ENCODE measurements around the gene PEX5. TPM values are rescaled to one million over a fixed set of nuclear protein-coding genes. Genes with fewer than 3 reads are reported as not detected.

Gene PEX5
- total and polyA plus RNA-seq, 7 experiments from 2014 or later: 17.3 to 36.7 (median 24.4) TPM

DNA sequence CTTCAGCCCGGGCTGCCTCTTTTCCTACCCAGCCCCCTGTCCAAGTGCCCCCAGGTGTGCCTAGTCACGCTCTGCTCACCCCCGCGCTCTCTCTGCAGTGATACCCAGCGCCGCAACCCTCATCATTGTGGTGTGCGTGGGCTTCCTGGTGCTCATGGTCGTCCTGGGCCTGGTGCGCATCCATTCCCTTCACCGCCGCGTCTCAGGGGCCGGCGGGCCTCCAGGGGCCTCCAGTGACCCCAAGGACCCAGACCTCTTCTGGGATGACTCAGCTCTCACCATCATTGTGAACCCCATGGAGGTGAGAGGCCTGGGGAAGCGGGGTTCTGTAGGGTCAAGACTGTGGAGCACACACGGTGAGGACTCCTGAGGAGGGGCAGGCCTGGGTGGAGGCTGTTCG lies 32.1 kb upstream of the PEX5 start:
- H3K9me3 ChIP-seq (ENCODE audit: control insufficient read depth in 2 of 3, low read length in 3 of 3): no peaks in the 10 kb centered on the region
- Mint-ChIP-seq H3K9me3 (peaks cover 0 to 2% (median 0%) of the 10 kb centered on the region in 11 donors), H3K4me1 (peaks cover 0 to 7% (median under 1%) of the 10 kb centered on the region in 7 donors), H3K27me3 (peaks cover 0 to under 1% (median 0%) of the 10 kb centered on the region in 5 donors), H3K36me3 (peaks cover 0 to 19% (median 6%) of the 10 kb centered on the region in 5 donors), H3K4me3 (no peak overlapping the region), H3K27ac (peak overlapping the region in 1 of 9 donors; percentile 66)
- no peaks in the 10 kb centered on the region for H3K27me3 ChIP-seq (ENCODE audit: control insufficient read depth in 2 of 2, insufficient read depth in 2 of 2, low read length in 2 of 2)
- peaks cover 0 to under 1% of the 10 kb centered on the region in 2 donors for H3K4me1 ChIP-seq (ENCODE audit: control insufficient read depth in 2 of 2, insufficient read depth in 2 of 2, low read length in 2 of 2)
- H3K27ac ChIP-seq (ENCODE audit: low read depth, low read length): no peak overlapping the region
- intact Hi-C loops (cut with micrococcal nuclease): no loop called here
- DNase-seq (no peak), ATAC-seq (no peak)
- H3K36me3 ChIP-seq (ENCODE audit: control insufficient read depth in 2 of 3, insufficient read depth in 3 of 3, low read length in 3 of 3): peaks cover 0 to 28% (median 0%) of the 10 kb centered on the region in 3 experiments
- ChIA-PET CTCF (no interaction called here), POLR2A (no interaction called here)
- H3K4me3 ChIP-seq (ENCODE audit: low read length): no peak overlapping the region

DNA sequence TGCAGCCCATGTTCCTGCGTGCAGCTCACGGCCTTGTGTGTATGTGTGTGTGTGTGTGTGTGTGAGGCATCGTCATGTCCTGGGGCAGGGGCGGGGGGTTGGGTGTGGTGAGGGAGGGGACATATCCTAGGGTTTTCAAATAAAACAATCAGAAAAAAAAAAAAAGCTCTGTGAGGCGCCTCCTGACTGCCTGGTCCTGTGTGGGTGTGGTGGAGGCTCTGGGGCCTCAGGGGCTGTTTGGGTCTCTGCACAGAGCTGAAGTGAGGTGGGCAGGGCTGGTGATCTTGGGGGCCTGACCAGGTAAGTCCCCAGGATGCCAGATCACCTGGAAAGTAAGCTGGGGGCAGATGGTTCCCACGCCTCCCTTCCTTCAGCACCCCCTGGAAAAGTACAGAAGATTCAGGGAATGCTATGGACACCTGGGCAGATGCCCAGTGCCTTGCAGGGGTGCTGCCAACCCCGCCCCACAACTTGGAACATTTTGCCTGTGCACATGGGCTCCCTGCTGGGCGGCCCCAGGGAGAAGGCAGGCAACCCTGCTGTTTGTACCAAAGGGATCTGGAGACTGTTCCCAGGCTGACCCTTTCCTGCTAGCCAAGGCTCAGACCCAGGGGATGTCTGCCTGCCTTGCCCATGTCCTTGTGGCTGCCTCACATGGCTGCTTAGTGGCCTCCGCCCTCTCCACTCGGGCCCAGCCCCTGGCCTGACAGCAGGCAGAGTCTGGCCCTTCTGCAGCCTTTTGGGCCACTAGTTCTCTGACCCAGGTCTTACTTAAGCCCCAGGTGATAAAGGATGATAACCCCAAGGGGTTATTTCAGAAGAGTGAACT lies 30.5 kb upstream of the PEX5 start:
- Histone ChIP-seq H3K9me3 (ENCODE audit: control insufficient read depth in 2 of 3, low read length in 3 of 3) (no peaks in the 10 kb centered on the region), H3K4me1 (ENCODE audit: control insufficient read depth in 2 of 2, insufficient read depth in 2 of 2, low read length in 2 of 2) (peaks cover 0 to 2% of the 10 kb centered on the region in 2 donors), H3K4me3 (ENCODE audit: low read length) (no peak overlapping the region), H3K36me3 (ENCODE audit: control insufficient read depth in 2 of 3, insufficient read depth in 3 of 3, low read length in 3 of 3) (peaks cover 0 to 24% (median 0%) of the 10 kb centered on the region in 3 experiments), H3K27ac (ENCODE audit: low read depth, low read length) (no peak overlapping the region), H3K27me3 (ENCODE audit: control insufficient read depth in 2 of 2, insufficient read depth in 2 of 2, low read length in 2 of 2) (no peaks in the 10 kb centered on the region)
- ATAC-seq (no peak), DNase-seq (no peak)
- Mint-ChIP-seq H3K27me3 (peaks cover 0 to 13% (median 6%) of the 10 kb centered on the region in 5 donors), H3K9me3 (peaks cover 0 to 2% (median 0%) of the 10 kb centered on the region in 11 donors), H3K36me3 (peaks cover 0 to 17% (median 6%) of the 10 kb centered on the region in 5 donors), H3K27ac (no peak overlapping the region), H3K4me3 (no peak overlapping the region), H3K4me1 (peaks cover 5 to 15% (median 12%) of the 10 kb centered on the region in 7 donors)
- CTCF ChIA-PET: no interaction called here
- intact Hi-C loops (cut with micrococcal nuclease): no loop called here
- POLR2A ChIA-PET: no interaction called here

DNA sequence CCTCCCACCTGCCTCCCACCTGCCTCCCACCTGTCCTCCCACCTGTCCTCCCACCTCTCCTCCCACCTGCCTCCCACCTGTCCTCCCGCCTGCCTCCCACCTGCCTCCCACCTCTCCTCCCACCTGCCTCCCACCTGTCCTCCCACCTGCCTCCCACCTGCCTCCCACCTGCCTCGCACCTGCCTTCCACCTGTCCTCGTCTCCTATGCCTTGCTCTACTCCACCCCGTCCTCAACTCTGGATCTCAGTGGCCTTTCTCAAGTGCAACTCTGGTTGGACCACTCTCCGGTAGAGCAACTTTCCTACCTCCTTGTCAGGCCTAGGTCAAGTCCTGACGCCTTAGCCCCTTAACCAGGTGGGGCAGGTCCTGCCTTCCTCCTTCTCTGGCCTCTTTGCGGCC lies 29.3 kb upstream of the PEX5 start:
- H3K27ac Mint-ChIP-seq: peak overlapping the region in 1 of 9 donors; percentile 17
- DNase-seq (no peak), ATAC-seq (no peak)
- peaks cover 0 to 19% (median 6%) of the 10 kb centered on the region in 5 donors for H3K27me3 Mint-ChIP-seq
- H3K4me3 Mint-ChIP-seq: no peak overlapping the region
- H3K9me3 Mint-ChIP-seq: peaks cover 0 to 2% (median 0%) of the 10 kb centered on the region in 11 donors
- ChIA-PET POLR2A (no interaction called here), CTCF (interaction anchor here (0.6 kb wide), 1 partner anchor 16 kb away, joined by 4 read pairs; no protein-coding TSS in a partner anchor)
- no peaks in the 10 kb centered on the region for H3K27me3 ChIP-seq (ENCODE audit: control insufficient read depth in 2 of 2, insufficient read depth in 2 of 2, low read length in 2 of 2)
- H3K4me3 ChIP-seq (ENCODE audit: low read length): no peak overlapping the region
- peaks cover 5 to 15% (median 12%) of the 10 kb centered on the region in 7 donors for H3K4me1 Mint-ChIP-seq
- peaks cover 0 to 24% (median 0%) of the 10 kb centered on the region in 3 experiments for H3K36me3 ChIP-seq (ENCODE audit: control insufficient read depth in 2 of 3, insufficient read depth in 3 of 3, low read length in 3 of 3)
- H3K9me3 ChIP-seq (ENCODE audit: control insufficient read depth in 2 of 3, low read length in 3 of 3): no peaks in the 10 kb centered on the region
- intact Hi-C loops (cut with micrococcal nuclease): no loop called here
- H3K27ac ChIP-seq (ENCODE audit: low read depth, low read length): no peak overlapping the region
- H3K4me1 ChIP-seq (ENCODE audit: control insufficient read depth in 2 of 2, insufficient read depth in 2 of 2, low read length in 2 of 2): peaks cover 0 to 2% of the 10 kb centered on the region in 2 donors
- peaks cover 0 to 9% (median 3%) of the 10 kb centered on the region in 5 donors for H3K36me3 Mint-ChIP-seq

DNA sequence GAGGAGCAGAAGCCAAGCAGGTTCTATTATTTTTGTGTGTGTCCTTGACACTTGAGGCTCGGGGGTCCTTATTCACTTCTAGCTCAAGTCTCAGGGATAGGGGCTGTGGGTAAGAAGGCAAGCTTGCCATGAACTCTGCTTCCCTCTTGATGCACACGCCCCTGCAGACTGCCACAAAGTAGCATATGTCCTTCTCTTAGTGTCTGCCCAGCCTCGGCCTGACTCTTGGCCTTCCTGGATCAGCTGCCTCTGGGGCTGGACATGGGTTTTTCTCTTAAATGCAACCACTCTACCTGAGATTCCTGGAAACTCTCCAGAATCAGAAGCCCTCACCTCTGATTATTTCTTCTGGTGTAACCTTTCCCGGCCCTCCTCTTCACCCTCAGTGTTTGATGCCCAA lies 28.2 kb upstream of the PEX5 start:
- Mint-ChIP-seq H3K4me3 (no peak overlapping the region), H3K27me3 (peaks cover 0 to 24% (median 6%) of the 10 kb centered on the region in 5 donors), H3K9me3 (peaks cover 0 to 4% (median 0%) of the 10 kb centered on the region in 11 donors), H3K27ac (no peak overlapping the region), H3K4me1 (peaks cover 5 to 15% (median 12%) of the 10 kb centered on the region in 7 donors), H3K36me3 (peaks cover 0 to 3% (median 0%) of the 10 kb centered on the region in 5 donors)
- CTCF ChIA-PET: no interaction called here
- Histone ChIP-seq H3K9me3 (ENCODE audit: control insufficient read depth in 2 of 3, low read length in 3 of 3) (no peaks in the 10 kb centered on the region), H3K27me3 (ENCODE audit: control insufficient read depth in 2 of 2, insufficient read depth in 2 of 2, low read length in 2 of 2) (no peaks in the 10 kb centered on the region), H3K27ac (ENCODE audit: low read depth, low read length) (no peak overlapping the region), H3K36me3 (ENCODE audit: control insufficient read depth in 2 of 3, insufficient read depth in 3 of 3, low read length in 3 of 3) (peaks cover 0 to 16% (median 0%) of the 10 kb centered on the region in 3 experiments), H3K4me3 (ENCODE audit: low read length) (no peak overlapping the region), H3K4me1 (ENCODE audit: control insufficient read depth in 2 of 2, insufficient read depth in 2 of 2, low read length in 2 of 2) (peaks cover 0 to 2% of the 10 kb centered on the region in 2 donors)
- DNase-seq (no peak), ATAC-seq (no peak)
- intact Hi-C loops (cut with micrococcal nuclease): no loop called here
- POLR2A ChIA-PET: no interaction called here

DNA sequence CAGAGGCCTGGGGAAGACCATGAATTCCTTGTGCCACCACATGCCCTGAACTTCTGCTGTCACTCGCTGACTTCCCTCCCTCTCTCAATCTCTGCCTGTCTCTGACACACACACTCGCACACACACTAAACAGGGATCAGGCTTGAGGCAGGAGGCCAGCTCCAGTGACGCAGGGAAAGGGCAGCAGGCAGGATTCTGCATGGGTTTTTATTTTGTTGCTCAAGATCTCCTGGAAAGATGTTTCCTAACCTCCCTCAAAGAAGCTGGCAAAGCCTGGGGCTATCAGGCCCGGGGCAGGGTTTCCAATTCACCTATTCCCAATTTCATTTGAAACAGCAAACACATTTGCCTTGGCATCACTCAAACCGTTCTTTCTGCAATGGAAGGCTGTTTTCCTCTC lies 27.7 kb upstream of the PEX5 start:
- H3K4me1 ChIP-seq (ENCODE audit: control insufficient read depth in 2 of 2, insufficient read depth in 2 of 2, low read length in 2 of 2): peaks cover 0 to 2% of the 10 kb centered on the region in 2 donors
- Mint-ChIP-seq H3K27me3 (peaks cover 0 to 26% (median 10%) of the 10 kb centered on the region in 5 donors), H3K4me3 (no peak overlapping the region), H3K4me1 (peaks cover 5 to 15% (median 12%) of the 10 kb centered on the region in 7 donors), H3K36me3 (no peaks in the 10 kb centered on the region), H3K9me3 (peaks cover 0 to 7% (median 0%) of the 10 kb centered on the region in 11 donors), H3K27ac (no peak overlapping the region)
- peaks cover 0 to 11% (median 0%) of the 10 kb centered on the region in 3 experiments for H3K36me3 ChIP-seq (ENCODE audit: control insufficient read depth in 2 of 3, insufficient read depth in 3 of 3, low read length in 3 of 3)
- DNase-seq (no peak), ATAC-seq (no peak)
- intact Hi-C loops (cut with micrococcal nuclease): loop anchor here in 1 of 2 donors (1.0 kb wide), 1 partner anchor 26 kb away; no protein-coding TSS in a partner anchor
- POLR2A ChIA-PET: no interaction called here
- no peaks in the 10 kb centered on the region for H3K27me3 ChIP-seq (ENCODE audit: control insufficient read depth in 2 of 2, insufficient read depth in 2 of 2, low read length in 2 of 2)
- CTCF ChIA-PET: no interaction called here
- H3K4me3 ChIP-seq (ENCODE audit: low read length): no peak overlapping the region
- no peaks in the 10 kb centered on the region for H3K9me3 ChIP-seq (ENCODE audit: control insufficient read depth in 2 of 3, low read length in 3 of 3)
- H3K27ac ChIP-seq (ENCODE audit: low read depth, low read length): no peak overlapping the region

DNA sequence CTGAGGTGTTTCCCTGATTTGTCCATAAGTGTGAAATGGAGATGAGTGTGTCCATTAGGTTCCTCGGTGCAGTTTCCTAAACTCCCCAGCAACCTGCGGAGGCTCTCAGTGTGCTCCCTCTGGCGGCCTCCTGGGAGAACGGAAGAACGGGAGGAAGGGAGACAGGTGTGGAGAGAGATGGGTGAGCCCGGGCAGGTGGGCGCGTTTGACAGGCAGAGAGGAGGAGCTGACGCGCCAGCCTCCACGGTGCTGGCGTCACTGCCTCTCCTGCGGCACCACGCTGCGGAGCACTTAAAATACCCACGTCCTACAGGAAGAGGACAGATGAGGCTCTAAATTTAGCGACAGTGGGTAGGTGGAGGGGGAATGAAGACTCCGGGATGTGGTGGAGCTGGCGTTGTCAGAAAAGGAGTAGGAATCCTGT lies 26.8 kb upstream of the PEX5 start:
- intact Hi-C loops (cut with micrococcal nuclease): loop anchor here in 1 of 2 donors (1.0 kb wide), 1 partner anchor 26 kb away; no protein-coding TSS in a partner anchor
- H3K27ac Mint-ChIP-seq: peak overlapping the region in 1 of 9 donors; percentile 47
- H3K4me3 Mint-ChIP-seq: peak overlapping the region; percentile 5 to 83 (median 72)
- CTCF ChIA-PET: interaction anchor here (0.5 to 1.9 kb wide), 5 partner anchors 10 to 1031 kb away, joined by 3 to 5 read pairs (median 3); no protein-coding TSS in a partner anchor
- peaks cover 0 to 3% (median 2%) of the 10 kb centered on the region in 5 donors for H3K36me3 Mint-ChIP-seq
- peak; percentile 62 for ATAC-seq
- Histone ChIP-seq H3K36me3 (ENCODE audit: control insufficient read depth in 2 of 3, insufficient read depth in 3 of 3, low read length in 3 of 3) (peaks cover 0 to 2% (median 0%) of the 10 kb centered on the region in 3 experiments), H3K9me3 (ENCODE audit: control insufficient read depth in 2 of 3, low read length in 3 of 3) (no peaks in the 10 kb centered on the region), H3K4me3 (ENCODE audit: low read length) (peak overlapping the region; percentile 39), H3K27me3 (ENCODE audit: control insufficient read depth in 2 of 2, insufficient read depth in 2 of 2, low read length in 2 of 2) (no peaks in the 10 kb centered on the region), H3K4me1 (ENCODE audit: control insufficient read depth in 2 of 2, insufficient read depth in 2 of 2, low read length in 2 of 2) (peaks cover 0 to 2% of the 10 kb centered on the region in 2 donors), H3K27ac (ENCODE audit: low read depth, low read length) (no peak overlapping the region)
- H3K9me3 Mint-ChIP-seq: peaks cover 0 to 13% (median 2%) of the 10 kb centered on the region in 11 donors
- POLR2A ChIA-PET: no interaction called here
- peaks cover 0 to 31% (median 19%) of the 10 kb centered on the region in 5 donors for H3K27me3 Mint-ChIP-seq
- peaks cover 5 to 15% (median 12%) of the 10 kb centered on the region in 7 donors for H3K4me1 Mint-ChIP-seq
- DNase-seq: peak in 7 of 9 donors; percentile 14 to 30 (median 21)

Measured in naive thymus-derived CD4-positive, alpha-beta T cell (primary cell).